RCC 7860 (cell line): Measurements from ENCODE around the gene EWSR1.
"Not testable (repeated sequence)": the region's sequence is repeated elsewhere in the genome, so short reads cannot be mapped to it uniquely, and the experiment has no call there.

Experiments
- DNase-seq: peaks from one replicate; pipeline ENCODE4 v3.0.0-alpha.2; 2015; ENCODE audit warnings: low spot score
- FAIRE-seq: peaks from 2 replicates; lab custom pipeline; 2012; peaks lifted over from hg19 to GRCh38; lab: Jason Lieb, UNC

The EWSR1 gene, protein sequence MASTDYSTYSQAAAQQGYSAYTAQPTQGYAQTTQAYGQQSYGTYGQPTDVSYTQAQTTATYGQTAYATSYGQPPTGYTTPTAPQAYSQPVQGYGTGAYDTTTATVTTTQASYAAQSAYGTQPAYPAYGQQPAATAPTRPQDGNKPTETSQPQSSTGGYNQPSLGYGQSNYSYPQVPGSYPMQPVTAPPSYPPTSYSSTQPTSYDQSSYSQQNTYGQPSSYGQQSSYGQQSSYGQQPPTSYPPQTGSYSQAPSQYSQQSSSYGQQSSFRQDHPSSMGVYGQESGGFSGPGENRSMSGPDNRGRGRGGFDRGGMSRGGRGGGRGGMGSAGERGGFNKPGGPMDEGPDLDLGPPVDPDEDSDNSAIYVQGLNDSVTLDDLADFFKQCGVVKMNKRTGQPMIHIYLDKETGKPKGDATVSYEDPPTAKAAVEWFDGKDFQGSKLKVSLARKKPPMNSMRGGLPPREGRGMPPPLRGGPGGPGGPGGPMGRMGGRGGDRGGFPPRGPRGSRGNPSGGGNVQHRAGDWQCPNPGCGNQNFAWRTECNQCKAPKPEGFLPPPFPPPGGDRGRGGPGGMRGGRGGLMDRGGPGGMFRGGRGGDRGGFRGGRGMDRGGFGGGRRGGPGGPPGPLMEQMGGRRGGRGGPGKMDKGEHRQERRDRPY

DNA sequence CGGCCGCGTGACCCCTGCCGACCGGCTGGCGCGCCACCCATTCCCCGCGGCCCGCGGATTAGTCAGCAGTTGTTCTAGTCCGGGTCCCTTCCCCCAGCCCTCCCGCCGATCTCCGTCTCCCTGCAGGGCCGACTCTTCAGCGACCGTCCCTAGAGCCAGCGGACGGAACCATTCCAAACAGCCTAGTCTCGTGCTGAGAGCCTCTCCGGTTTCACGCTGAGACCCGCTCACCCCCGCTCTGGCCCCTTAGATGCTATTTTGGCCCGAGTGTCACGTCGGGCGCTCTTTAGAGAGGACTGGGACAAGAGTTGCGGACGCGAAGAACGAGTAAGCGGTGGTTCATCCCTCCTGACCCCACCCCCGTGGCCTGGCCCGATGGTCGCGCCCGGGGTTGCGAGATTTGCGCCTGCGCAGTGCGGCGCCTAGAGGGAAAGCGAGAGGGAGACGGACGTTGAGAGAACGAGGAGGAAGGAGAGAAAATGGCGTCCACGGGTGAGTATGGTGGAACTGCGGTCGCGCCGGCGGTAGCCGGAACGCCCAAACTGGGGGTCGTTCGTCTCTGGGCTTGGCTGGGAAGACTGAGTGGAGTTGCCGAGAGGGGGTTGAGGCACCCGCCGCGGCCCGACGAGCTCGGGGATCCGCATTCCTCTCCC, at the start of gene EWSR1, which contains the start of gene RHBDD3:
TSS of gene EWSR1 (plus strand) at position 411 of the 653 bp plus-strand sequence. CDS start at position 480, 69 bp downstream.
TSS of gene RHBDD3 (minus strand) at position 124 of the 653 bp plus-strand sequence. CDS start 2,355 bp downstream, outside the sequence.
- peak; percentile 91 for DNase-seq
- no peak for FAIRE-seq

DNA sequence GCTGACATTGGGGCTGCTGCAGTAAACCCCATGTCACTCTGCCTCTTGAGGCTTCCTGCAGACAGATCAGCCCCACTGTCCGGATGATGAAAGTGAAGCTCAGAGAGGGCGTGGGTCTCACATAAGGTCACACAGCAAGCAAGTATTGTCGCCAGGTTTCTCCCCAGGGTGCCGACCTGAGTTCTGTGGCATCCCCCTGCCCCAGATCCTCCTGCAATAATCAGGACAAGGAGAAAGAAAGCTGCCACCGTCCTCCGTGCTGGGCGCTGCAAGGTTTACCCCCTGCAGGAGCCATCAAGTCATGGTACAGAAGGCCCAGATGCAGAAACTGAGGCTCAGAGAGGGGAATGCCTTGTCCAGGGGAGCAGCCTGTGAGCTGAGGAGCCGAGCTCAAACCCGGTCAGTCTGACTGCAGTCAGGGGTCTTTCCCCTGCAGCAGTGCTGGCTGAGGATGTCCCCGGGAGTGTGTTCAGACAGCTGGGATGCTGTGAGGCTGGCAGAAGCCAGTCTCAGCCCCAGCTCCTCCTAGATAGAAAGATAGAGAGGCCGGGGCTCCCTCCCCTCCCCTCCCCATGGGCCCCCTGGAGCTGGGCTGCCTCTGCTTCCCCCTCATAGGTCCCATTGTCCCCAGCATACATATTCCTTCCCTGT, 49.2 kb upstream of the EWSR1 start:
- DNase-seq (no peak), FAIRE-seq (no peak)

DNA sequence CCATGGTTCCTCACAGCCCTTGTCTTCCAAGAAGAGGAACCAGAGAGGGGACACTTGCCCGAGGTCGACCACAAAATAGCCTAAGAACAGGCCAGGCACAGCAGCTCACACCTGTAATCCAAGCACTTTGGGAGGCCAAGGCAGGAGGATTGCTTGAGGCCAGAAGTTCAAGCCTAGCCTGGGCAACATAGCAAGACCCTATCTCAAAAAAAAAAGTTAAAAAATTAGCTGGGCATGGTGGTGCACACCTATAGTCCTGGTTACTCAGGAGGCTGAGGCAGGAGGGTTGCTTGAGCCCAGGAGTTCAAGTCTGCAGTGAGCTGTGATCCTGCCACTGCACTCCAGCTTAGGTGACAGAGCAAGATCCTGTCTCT, 48.7 kb upstream of the EWSR1 start:
- DNase-seq, FAIRE-seq: not testable (repeated sequence)

DNA sequence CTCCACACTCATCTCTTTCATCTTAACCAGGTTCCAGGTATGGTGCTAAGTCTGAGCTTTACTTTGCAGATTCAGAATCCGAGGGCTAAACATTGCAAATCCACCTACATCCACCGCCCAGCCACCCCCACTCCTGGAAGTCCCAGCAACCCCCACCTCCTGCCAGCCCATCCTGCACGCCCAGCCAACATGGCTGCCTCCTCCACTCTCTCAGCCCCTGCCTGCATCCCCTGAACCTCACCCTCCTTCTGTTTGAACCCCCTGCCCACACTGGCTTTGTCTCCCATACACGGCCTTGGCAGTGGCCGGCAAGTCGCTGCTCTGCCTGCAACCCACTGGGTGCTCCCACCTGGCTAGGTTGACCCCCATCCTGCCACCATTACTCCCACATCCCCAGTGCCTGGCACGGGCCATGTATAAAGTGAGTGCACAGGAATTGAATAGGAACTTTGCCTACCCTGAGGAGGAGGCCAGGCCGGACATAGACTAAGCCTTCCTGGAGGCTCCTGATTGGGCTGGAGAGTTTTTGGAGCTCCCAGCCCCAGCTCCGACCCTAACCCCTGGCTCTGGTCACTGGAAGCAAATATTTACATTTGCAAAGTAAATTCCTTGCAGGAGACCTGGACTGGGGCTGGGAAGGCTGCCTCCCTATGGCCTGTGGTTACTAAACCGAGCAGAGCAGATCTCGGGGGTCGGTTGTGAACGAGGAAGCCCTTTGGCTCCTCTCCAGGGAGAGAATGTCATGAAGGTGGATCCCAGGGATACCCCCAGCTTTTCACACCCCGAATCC, 48.0 kb upstream of the EWSR1 start:
- FAIRE-seq (no peak), DNase-seq (no peak)

DNA sequence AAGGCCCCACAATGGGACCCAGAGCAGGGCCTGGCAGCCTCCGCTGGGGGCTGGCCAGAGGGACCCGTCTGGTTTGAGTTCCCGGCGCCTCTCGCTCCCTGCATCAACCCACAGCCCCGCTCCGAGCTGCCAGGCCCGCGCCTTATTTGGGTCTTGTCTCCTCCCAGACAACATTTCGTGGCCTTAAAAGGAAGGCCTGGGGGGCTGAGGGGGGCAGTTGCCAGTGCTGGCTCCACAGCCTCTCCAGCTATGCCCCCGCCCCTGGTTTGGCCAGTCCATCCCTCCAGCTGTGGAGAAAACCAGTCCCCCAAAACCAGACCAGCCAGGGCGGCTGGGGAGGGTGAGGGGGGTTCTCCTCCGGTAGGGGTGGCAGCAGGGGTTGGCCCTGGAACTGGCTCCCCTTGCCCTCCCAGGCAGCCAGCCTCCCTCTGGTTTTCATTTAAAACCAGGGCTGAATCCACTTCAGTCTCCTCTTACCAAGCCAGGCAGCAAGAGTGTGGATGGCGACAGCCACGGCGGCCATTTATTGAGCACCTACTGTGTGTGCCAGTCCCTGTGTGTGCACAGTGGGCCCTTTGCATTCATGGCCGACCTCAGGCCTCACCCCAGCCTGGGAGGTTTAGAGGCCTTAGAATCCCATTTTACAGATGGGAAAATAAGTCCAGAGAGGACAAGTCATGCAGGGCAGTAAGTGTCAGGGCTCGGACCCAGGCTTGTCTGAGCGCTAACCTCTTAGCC, 43.8 kb upstream of the EWSR1 start:
- DNase-seq (no peak), FAIRE-seq (no peak)

DNA sequence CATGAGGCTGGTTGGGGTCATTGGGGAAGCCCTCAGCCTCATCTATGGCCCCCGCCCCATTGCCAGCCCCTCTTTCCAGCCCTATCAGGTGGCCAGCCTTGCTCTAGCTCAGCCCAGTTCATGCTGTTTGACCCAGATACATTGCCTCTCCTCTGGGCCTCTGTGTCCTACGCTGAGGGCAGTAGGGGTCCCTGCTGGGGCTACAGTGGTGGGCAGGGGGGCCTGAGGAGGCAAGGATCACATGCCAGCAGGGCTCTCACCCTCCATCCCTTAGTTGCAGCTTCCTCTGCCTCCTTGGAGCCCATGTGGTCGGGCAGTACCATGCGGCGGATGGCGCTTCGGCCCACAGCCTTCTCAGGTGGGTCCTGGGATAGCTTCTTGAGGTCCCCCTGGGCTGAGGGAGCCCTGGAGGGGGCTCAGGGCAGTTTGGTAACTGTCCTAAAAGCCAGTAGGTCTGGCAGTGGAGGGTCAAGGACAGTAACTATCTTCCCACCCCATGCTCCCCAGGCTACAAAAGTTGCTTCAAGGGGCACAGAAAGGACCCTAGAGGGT, 43.1 kb upstream of the EWSR1 start:
- no peak for DNase-seq
- FAIRE-seq, result no peak

DNA sequence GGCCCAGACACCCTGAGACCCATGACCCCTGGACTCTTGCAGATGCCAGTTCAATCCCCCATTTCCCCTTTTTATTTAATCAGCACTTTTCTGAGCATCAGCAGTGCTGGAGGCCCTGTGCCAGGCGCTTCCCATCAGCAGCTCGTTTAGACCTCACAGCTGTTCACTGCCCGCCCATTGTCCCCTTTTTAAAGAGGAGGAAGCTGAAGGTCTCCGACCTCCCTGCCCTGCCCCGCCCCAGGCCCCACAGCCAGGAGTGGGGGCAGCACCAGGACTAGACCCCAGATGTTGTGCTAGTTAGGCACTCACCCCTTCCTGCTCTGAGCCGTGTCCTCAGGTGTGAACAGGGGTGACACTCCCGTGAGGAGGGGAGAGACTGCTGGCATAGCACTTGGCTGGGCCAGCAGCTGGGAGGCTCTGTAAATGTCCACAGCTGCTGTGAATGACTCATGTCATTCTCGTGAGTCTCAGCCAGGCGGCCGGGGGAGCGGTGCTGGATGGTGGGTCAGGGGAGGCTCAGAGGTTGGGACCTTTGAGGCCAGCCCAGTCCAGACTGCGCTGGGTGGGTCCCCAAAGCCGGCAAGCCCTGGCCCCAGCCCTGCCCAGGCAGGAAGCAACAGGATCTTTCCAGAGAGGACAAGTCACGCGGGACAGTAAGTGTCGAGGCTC, 42.5 kb upstream of the EWSR1 start:
- no peak for DNase-seq
- FAIRE-seq, result no peak

DNA sequence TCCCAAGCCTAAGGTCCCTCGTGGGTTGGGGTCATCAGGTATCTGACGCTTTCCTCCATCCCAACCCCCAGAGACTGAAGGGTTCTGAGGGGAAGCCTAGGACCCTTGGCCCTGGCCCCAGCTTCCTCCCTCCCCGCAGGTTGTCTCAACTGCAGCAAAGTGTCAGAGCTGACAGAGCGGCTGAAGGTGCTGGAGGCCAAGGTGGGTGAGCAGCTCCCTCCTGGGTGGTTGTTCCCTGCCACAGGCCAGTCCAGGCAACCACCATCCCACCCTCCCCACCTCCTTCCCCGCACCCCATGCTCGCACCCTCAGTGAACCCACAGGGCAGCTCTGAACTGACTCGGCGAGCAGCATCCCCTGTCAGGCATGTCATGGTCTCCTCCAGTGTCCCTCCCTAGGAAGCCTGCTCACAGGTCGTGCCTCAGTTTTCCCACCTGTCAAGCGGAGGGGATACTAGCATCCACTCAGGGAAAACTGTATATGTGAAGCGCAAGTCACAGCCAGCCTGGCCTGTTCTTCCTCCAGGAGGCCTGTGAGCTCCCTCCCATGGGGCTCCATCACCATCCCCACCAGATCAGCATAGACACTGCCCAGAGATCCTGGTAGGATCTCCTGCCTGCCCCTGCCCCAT, 41.6 kb upstream of the EWSR1 start:
- DNase-seq, result no peak
- FAIRE-seq, result no peak

DNA sequence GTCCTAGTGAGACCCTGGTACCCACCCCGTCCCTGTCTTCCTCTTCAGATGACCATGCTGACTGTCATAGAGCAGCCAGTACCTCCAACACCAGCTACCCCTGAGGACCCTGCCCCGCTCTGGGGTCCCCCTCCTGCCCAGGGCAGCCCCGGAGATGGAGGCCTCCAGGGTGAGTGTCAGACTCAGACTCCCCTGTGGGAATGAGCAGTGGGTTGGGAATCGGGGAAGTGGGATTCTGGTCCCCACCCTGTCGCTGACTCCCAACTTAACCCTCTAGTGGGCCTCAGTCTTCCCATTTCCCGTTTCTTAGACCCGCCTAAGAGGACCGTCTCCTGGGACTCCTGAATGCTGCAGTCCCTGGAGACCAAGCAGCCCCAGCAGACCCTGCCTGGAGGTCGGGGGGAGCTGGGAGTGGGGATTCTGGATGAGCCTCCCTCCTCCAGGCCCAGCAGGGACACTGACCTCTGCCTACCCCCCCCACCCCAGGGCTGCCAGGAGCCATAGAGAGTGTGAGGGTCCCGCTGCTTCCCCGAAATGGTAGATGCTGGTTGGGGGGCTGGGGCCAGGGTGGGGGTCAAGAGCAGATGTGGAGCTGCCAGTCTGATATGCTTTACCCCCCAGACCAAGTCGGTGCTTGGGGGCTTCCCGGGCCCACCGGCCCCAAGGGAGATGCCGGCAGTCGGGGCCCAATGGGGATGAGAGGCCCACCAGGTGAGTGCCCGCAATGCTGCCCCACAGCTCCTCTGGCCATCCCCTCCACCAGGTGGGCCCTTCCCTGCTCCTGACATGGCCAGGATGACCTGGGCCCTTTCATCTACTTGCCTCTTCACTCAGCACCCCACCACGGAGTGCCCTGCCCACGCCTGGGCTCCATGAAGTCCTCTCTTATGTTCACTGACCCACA, 36.8 kb upstream of the EWSR1 start:
- no peak for FAIRE-seq
- DNase-seq, result no peak

DNA sequence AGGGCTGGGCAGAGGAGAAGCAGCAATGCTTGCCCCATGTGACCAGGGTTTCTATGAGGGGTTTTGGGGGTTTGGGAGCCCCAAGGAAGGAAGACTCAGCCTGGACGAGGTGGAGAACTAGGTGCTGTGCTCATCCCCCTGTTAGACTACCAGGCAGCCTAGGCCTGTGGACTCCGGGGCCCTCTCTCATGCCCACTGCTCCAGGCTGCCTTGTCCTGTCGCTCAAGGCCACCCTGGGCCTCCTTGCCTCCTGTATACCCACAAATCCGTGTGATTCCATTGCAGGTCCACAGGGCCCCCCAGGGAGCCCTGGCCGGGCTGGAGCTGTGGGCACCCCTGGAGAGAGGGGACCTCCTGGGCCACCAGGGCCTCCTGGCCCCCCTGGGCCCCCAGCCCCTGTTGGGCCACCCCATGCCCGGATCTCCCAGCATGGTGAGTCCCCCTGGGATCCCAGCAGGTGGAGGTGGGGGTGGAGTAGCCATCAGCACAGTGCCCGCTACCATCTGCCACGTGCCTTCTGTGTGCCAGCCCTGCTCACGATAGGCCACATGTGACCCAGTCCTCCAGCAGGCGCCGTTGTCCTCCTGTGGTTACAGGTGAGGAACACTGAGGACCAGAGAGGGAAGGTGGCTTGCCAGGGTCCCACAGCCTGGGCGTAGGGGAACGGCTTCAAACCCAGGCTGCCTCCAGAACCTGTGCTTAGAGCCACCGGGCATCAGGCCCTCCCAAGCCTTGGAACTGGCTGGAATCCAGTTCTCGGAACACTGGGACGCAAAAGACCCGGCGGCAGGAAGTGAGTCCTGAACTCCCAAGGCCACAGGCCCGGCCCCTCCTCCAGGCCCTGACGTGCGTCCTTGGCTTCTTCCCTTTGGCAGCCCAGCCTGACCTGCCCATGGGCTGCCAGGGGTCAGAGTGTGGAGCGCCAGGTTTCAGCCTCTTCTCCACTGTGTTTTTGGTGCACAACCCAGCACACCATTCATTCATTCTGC, 35.8 kb upstream of the EWSR1 start:
- FAIRE-seq (no peak), DNase-seq (no peak)

DNA sequence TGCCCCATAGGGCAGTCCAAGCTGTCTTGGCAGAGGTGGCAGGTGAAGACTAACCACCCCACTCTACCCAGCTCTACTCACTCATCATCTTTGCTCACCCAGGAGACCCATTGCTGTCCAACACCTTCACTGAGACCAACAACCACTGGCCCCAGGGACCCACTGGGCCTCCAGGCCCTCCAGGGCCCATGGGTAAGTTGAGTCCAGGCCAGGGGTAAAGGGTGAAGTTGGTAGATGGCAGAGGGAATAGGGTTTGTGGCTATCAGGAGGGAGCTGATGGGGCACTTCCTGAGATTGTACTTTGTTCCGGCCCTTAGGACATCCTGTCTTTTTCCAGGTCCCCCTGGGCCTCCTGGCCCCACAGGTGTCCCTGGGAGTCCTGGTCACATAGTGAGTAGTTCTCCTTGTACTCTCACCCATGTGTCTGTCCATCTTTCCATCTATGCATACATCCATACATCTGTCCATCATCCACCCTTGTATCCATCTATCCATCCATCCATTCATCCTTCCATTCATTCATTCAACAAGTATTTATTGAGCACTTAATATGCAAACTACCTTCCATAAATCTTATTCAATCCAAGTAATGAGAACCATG, 34.7 kb upstream of the EWSR1 start:
- FAIRE-seq, result no peak
- no peak for DNase-seq

DNA sequence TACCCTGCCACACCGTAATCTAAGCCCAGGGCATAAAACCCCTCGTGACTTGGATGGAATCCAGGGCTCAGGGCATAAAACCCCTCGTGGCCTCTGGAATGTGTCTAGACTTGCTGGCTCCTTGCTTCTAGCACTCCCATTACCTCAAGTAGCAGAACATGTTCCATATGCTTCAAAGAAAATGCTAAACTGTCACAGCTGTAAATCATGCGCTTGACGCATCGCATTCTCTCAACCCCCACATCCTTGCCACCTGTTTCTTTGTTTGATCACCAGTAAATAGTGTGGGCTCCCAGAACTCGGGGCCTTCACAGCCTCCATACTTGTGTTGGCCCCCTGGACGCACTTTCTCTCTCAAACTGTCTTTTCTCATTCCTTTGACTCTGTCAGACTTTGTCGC, 27.6 kb upstream of the EWSR1 start:
- FAIRE-seq, result not testable (repeated sequence)

DNA sequence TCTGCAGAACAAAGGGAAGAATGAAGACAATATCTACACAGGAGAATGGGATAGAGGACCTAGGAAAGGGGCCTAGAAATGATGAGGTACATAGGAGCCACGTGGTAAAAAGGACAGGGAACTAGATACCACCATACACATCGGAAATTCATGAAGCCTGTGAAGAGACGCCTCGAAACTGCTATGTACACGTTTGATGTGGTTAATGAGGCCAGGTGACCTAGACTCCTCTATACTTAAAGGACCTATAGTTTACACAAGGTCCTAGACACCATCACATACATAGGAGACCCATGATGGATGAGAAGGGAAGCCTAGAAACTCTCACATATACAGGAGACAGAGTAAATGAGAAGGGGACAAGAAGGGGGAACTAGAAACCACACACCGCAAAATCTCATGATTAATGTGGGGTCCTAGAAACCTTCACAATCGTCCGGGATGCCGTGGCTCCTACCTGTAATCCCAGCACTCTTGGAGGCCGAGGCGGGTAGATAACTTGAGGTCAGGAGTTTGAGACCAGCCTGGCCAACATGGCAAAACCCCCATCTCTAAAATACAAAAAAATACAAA, 24.1 kb upstream of the EWSR1 start:
- DNase-seq (no peak), FAIRE-seq (no peak)

More for the DNA sequence above, 27.6 kb upstream of the EWSR1 start:
- not testable (repeated sequence) for DNase-seq

DNA sequence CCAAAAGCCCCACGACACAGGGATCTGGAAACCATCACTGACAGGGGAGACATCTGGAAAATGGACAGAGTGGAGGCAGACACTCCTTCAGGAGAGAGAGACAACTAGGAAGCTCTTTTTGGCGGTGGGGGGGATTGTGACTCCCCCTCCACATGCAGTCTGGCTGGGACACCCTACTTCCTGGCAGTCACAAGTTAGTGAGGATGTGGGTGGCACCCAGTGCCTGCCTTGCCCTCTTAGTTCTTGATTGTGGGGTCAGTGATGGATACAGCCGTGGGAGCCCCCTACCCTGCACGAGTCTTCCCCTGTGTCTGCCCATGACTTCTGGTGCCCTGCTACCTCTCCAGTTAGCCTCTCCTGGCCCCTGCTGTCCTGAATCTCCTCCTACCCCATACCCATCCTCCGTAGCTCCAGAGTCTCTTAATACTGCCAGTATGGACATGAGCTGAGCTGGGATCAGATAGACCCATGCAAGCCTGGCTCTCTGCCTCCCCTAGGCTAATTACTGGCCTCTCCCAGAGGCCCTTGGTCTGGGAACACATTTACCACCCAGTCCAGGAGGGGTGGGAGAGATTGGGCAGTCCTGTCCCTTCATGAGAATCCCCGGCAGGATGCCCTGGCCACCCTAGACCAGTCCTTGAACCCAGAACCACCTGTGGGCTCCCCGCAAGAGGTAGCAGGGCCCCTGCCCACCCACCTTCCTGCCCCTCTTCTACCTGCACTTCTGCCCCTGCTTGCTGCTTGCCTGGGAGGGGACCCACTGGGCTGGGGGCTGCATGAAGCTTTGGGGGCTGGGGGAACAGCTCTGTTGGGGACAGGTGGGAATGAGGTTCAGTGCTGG, 23.1 kb upstream of the EWSR1 start:
- DNase-seq (no peak), FAIRE-seq (no peak)
